Epithelial cell of proximal tubule (primary cell): ENCODE measurements around the gene RNF14. TPM values are rescaled to one million over a fixed set of nuclear protein-coding genes. Genes with fewer than 3 reads are reported as not detected.

Source experiments
- DNase-seq: peaks from one replicate; pipeline ENCODE4 v3.0.0-alpha.2; 2011; ENCODE audit warnings: low read depth
- H3K4me3 ChIP-seq: 2 replicates; pipeline ENCODE4 v1.5.1; 2011; ENCODE audit warnings: low read depth, mild to moderate bottlenecking, low read length
- CTCF ChIP-seq: conservative IDR thresholded peaks from 2 replicates; pipeline ENCODE4 v1.5.1; 2012; ENCODE audit warnings: low read depth, mild to moderate bottlenecking, low read length
- total RNA-seq: library from RNA; depleted of rRNA; stranded (reverse); fragments of >200 nt; gene quantifications from 2 replicates; pipeline ENCODE4 v1.2.3, GENCODE V29; 2015

RNF14 gene
- total RNA-seq, 1 donor from 2014 or later, result 58.4 TPM

GRCh38 chr5:142014911-142015584, 46.1 kb downstream of the RNF14 start:
- DNase-seq, result peak; percentile 67
- TF ChIP-seq CTCF, result peak; percentile 59
- no peak overlapping the region for H3K4me3 ChIP-seq

- H3K4me3 ChIP-seq, result no peak overlapping the region
- TF ChIP-seq CTCF, result no peak
- peak; percentile 60 for DNase-seq
Measured at GRCh38 chr5:142015781-142016533, 47.1 kb downstream of the RNF14 start.

DNA sequence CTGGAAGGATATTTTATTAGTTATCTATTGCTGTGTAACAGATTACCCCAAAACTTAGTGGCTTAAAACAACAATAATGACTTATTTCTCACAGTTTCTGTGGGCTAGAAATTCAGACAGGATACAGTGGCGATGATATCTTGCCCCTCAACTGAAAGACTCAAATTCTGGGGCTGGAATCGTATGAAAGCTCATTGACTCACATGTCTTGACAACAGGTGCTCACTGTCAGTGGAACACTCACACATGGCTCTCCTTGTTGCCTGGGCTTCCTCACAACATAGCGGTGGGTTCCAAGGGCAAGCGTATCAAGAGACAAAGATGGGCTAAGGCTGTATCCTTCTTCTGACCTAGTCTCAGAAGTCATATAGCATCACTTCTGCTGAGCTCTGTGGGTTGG, 47.7 kb downstream of the RNF14 start:
- H3K4me3 ChIP-seq, result no peak overlapping the region
- DNase-seq, result no peak
- no peak for TF ChIP-seq CTCF

DNA sequence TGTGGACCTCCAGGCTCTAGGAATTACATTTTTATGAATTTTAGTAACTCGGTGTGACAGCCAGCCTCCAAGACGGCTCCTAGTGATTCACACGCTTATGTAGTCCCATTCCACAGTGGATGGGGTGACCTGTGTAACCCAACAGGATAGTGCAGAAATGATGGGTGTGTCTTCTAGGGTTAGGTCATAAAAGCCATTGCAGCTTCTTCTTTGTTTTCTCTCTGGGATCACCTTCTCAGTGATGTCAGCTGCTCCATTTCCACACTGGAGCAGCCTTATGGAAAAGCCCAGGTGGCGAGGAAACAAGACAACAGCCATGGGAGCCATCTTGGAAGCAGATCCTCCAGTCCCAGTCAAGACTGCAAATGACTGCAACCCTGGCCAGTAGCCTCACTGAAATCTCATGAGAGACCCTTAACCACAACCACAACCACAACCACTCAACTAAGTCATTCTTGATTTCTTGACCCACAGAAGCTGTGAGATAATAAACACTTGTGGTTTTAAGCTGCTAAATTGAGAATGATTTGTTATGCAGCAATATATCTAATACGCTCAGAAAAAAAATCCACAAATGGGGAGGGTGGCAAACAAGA, 49.0 kb downstream of the RNF14 start:
- DNase-seq, result no peak
- no peak overlapping the region for H3K4me3 ChIP-seq

GRCh38 chr5:142020122-142020659, 51.3 kb downstream of the RNF14 start:
- DNase-seq, result no peak
- no peak for TF ChIP-seq CTCF
- no peak overlapping the region for H3K4me3 ChIP-seq

More for the DNA sequence above, 49.0 kb downstream of the RNF14 start:
- no peak for TF ChIP-seq CTCF

- DNase-seq, result no peak
- H3K4me3 ChIP-seq, result no peak overlapping the region
- no peak for TF ChIP-seq CTCF
Measured at GRCh38 chr5:142023836-142024235, 54.9 kb downstream of the RNF14 start.
